Erythroblast (primary cell): ENCODE data around the gene DAB2IP.
"Not testable (repeated sequence)": the region's sequence is repeated elsewhere in the genome, so short reads cannot be mapped to it uniquely, and the experiment has no call there.

Experiments used
- DNase-seq, 2 experiments: peaks; one replicate each; lab custom pipeline; 2025; lab: John Stamatoyannopoulos, UW
- GATA1 ChIP-seq: IDR thresholded peaks from 2 replicates; pipeline ENCODE4 v1.6.1; 2011; ENCODE audit warnings: low read depth, mild to moderate bottlenecking, control low read depth, low read length, moderate library complexity
- POLR2A ChIP-seq: IDR thresholded peaks from 2 replicates; pipeline ENCODE4 v1.6.1; 2011; ENCODE audit warnings: mild to moderate bottlenecking, low read length

Gene DAB2IP

GRCh38 chr9:121619545-121620324 is 31.7 kb upstream of the DAB2IP start:
- TF ChIP-seq POLR2A = no peak
- TF ChIP-seq GATA1 = no peak
- no peak for DNase-seq

GRCh38 chr9:121620325-121620673 is 31.1 kb upstream of the DAB2IP start:
- TF ChIP-seq GATA1 = no peak
- TF ChIP-seq POLR2A = no peak
- no peak for DNase-seq

- peak; percentile 29 to 46 for DNase-seq
- TF ChIP-seq POLR2A = no peak
- TF ChIP-seq GATA1 = no peak
Observed at GRCh38 chr9:121620777-121621449, 30.5 kb upstream of the DAB2IP start.

GRCh38 chr9:121622387-121623203 is 28.8 kb upstream of the DAB2IP start:
- DNase-seq = no peak

GRCh38 chr9:121623430-121623829 is 28.0 kb upstream of the DAB2IP start:
- not testable (repeated sequence) for DNase-seq

More at GRCh38 chr9:121622387-121623203, 28.8 kb upstream of the DAB2IP start:
- TF ChIP-seq GATA1 (no peak), POLR2A (no peak)

GRCh38 chr9:121625590-121625989 is 25.8 kb upstream of the DAB2IP start:
- no peak for DNase-seq
- TF ChIP-seq GATA1 (no peak), POLR2A (no peak)

GRCh38 chr9:121626012-121626411 is 25.4 kb upstream of the DAB2IP start:
- no peak for DNase-seq
- no peak for TF ChIP-seq POLR2A
- TF ChIP-seq GATA1 = no peak

- TF ChIP-seq GATA1 (no peak), POLR2A (no peak)
- no peak for DNase-seq
Observed at GRCh38 chr9:121627427-121627826, 24.0 kb upstream of the DAB2IP start.

- TF ChIP-seq GATA1 (no peak), POLR2A (no peak)
- DNase-seq = no peak
Observed at GRCh38 chr9:121628401-121628800, 23.0 kb upstream of the DAB2IP start.

GRCh38 chr9:121631115-121631514 is 20.3 kb upstream of the DAB2IP start:
- no peak for DNase-seq
- no peak for TF ChIP-seq POLR2A
- no peak for TF ChIP-seq GATA1

- DNase-seq = no peak
Observed at GRCh38 chr9:121631978-121632418, 19.4 kb upstream of the DAB2IP start.

GRCh38 chr9:121633119-121633714 is 18.2 kb upstream of the DAB2IP start:
- no peak for DNase-seq
- TF ChIP-seq GATA1 = no peak
- no peak for TF ChIP-seq POLR2A

More at GRCh38 chr9:121631978-121632418, 19.4 kb upstream of the DAB2IP start:
- TF ChIP-seq POLR2A (no peak), GATA1 (no peak)

- DNase-seq = no peak
- no peak for TF ChIP-seq GATA1
Observed at GRCh38 chr9:121633736-121634135, 17.7 kb upstream of the DAB2IP start.
